IPS DF 19.7 (cell line): Measurements from ENCODE around the gene SUCLA2.
"Not testable (repeated sequence)": the region's sequence is repeated elsewhere in the genome, so short reads cannot be mapped to it uniquely, and the experiment has no call there.

Experiments
- DNase-seq: peaks from one replicate; pipeline ENCODE4 v3.0.0-alpha.2; 2013; ENCODE audit warnings: low read depth, low spot score

The SUCLA2 gene

GRCh38 chr13:48001114-48001881, at the start of gene SUCLA2:
TSS of gene SUCLA2 (minus strand) at chr13:48001273. CDS start at chr13:48001269, 4 bp downstream.
- no peak for DNase-seq

GRCh38 chr13:48050550-48050949, 49.5 kb upstream of the SUCLA2 start:
- DNase-seq, result no peak

- no peak for DNase-seq
Observed at GRCh38 chr13:48043789-48044503, 42.9 kb upstream of the SUCLA2 start.

- no peak for DNase-seq
Observed at GRCh38 chr13:48042894-48043293, 41.8 kb upstream of the SUCLA2 start.

- DNase-seq, result no peak
Observed at GRCh38 chr13:48040896-48041295, 39.8 kb upstream of the SUCLA2 start.

- DNase-seq, result no peak
Observed at GRCh38 chr13:48040049-48040448, 39.0 kb upstream of the SUCLA2 start.

GRCh38 chr13:48038761-48039160, 37.7 kb upstream of the SUCLA2 start:
- no peak for DNase-seq

- DNase-seq, result peak; percentile 90
Observed at GRCh38 chr13:48037346-48038173, 36.5 kb upstream of the SUCLA2 start, which contains the start of gene NUDT15. TSS of gene NUDT15 (plus strand) at chr13:48037726. CDS start at chr13:48037747, 21 bp downstream.

GRCh38 chr13:48029859-48030258, 28.8 kb upstream of the SUCLA2 start:
- DNase-seq, result no peak

- DNase-seq, result no peak
Observed at GRCh38 chr13:48028066-48028465, 27.0 kb upstream of the SUCLA2 start.

GRCh38 chr13:48019796-48020195, 18.7 kb upstream of the SUCLA2 start:
- no peak for DNase-seq

- DNase-seq, result no peak
Observed at GRCh38 chr13:48018637-48019036, 17.6 kb upstream of the SUCLA2 start.

- no peak for DNase-seq
Observed at GRCh38 chr13:48014359-48014758, 13.3 kb upstream of the SUCLA2 start.

- DNase-seq, result no peak
Observed at GRCh38 chr13:48012668-48013067, 11.6 kb upstream of the SUCLA2 start.

GRCh38 chr13:48010698-48011097, 9.6 kb upstream of the SUCLA2 start:
- DNase-seq, result no peak

GRCh38 chr13:48009284-48009683, 8.2 kb upstream of the SUCLA2 start:
- DNase-seq, result no peak

- DNase-seq, result no peak
Observed at GRCh38 chr13:48006396-48006795, 5.3 kb upstream of the SUCLA2 start.

GRCh38 chr13:48004201-48004600, 3.1 kb upstream of the SUCLA2 start:
- no peak for DNase-seq

- not testable (repeated sequence) for DNase-seq
Observed at GRCh38 chr13:48001999-48002398, 926 bp upstream of the SUCLA2 start.

GRCh38 chr13:48000559-48001113, 437 bp downstream of the SUCLA2 start:
- DNase-seq, result no peak

- DNase-seq, result no peak
Observed at GRCh38 chr13:47999973-48000372, 1.1 kb downstream of the SUCLA2 start.

- DNase-seq, result no peak
Observed at GRCh38 chr13:47997384-47997783, 3.7 kb downstream of the SUCLA2 start.
